ENCODE measurements around the gene OXER1. TPM values are rescaled to one million over a fixed set of nuclear protein-coding genes. Genes with fewer than 3 reads are reported as not detected.

The OXER1 gene
- total RNA-seq, 4 donors from 2014 or later, result 0.78 to 1.3 (median 0.98) TPM; not detected in 1

- H3K27me3 ChIP-seq, result no peaks in the 10 kb centered on the region
- TF ChIP-seq, protein P1, sequence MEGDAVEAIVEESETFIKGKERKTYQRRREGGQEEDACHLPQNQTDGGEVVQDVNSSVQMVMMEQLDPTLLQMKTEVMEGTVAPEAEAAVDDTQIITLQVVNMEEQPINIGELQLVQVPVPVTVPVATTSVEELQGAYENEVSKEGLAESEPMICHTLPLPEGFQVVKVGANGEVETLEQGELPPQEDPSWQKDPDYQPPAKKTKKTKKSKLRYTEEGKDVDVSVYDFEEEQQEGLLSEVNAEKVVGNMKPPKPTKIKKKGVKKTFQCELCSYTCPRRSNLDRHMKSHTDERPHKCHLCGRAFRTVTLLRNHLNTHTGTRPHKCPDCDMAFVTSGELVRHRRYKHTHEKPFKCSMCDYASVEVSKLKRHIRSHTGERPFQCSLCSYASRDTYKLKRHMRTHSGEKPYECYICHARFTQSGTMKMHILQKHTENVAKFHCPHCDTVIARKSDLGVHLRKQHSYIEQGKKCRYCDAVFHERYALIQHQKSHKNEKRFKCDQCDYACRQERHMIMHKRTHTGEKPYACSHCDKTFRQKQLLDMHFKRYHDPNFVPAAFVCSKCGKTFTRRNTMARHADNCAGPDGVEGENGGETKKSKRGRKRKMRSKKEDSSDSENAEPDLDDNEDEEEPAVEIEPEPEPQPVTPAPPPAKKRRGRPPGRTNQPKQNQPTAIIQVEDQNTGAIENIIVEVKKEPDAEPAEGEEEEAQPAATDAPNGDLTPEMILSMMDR (IDR thresholded peaks at IDR 0.05), result peak in 4 of 6 experiments; percentile 8 to 57 (median 36)
- no peak for TF ChIP-seq POLR2A (IDR thresholded peaks at IDR 0.05)
- intact Hi-C loops (cut with DNase I), result no loop called here
- peaks cover 0 to under 1% of the 10 kb centered on the region in 2 donors for H3K4me1 ChIP-seq
- WGBS, 2 donors, result 66 to 74% methylated on average over 13 to 17 of the region's 19 CpGs
- H3K9me3 ChIP-seq, result no peaks in the 10 kb centered on the region
- DNase-seq, result peak; percentile 35 to 46
- H3K27ac ChIP-seq, result no peak overlapping the region
- no peaks in the 10 kb centered on the region for H3K36me3 ChIP-seq
- H3K4me3 ChIP-seq (replicated peaks in 1 of 3), result no peak overlapping the region
Measured at GRCh38 chr2:42770288-42771131, 6.6 kb upstream of the OXER1 start.

DNA sequence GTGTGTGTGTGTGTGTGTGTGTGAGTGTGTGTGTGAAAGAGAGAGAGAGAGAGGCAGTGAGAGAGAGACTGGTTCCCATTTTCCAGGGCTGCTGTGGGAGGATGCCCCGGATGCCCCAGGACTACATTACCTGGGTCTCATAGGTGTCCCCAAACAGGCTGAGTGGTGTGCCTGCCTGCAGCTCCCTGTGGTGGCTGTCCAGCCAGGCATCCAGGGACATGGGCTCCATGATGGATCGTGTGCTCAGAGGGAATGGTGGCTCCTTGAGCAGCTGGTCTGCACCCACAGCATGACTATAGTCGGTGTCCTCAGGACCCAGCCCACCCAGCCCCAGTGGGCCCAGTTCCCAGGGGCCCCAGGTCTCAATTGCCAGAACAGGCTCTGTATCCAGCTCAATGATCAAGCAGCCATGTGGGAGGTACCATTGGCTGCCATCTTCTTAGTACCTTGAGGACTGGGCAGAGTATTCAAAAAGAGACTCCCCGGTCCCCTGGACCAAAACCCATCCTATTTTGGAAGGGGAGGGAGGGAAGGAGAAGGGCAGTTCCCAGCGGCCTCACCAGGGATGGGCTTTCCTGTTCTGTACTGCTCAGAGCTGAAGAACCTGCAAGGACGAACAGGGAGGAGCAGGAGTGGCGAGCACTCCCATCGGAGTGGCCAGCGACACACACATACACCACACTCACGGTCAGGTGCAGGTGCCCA is 5.8 kb upstream of the OXER1 start:
- Histone ChIP-seq H3K36me3 (no peaks in the 10 kb centered on the region), H3K9me3 (no peaks in the 10 kb centered on the region), H3K4me1 (no peaks in the 10 kb centered on the region), H3K4me3 (replicated peaks in 1 of 3) (no peak overlapping the region), H3K27me3 (no peaks in the 10 kb centered on the region), H3K27ac (no peak overlapping the region)
- WGBS, 2 donors, result 93 to 94% methylated on average over 9 to 10 of the region's 10 CpGs
- intact Hi-C loops (cut with DNase I), result no loop called here
- DNase-seq, result no peak
- no peak for TF ChIP-seq POLR2A (IDR thresholded peaks at IDR 0.05)
- TF ChIP-seq, protein P1 (IDR thresholded peaks at IDR 0.05), result no peak

DNA sequence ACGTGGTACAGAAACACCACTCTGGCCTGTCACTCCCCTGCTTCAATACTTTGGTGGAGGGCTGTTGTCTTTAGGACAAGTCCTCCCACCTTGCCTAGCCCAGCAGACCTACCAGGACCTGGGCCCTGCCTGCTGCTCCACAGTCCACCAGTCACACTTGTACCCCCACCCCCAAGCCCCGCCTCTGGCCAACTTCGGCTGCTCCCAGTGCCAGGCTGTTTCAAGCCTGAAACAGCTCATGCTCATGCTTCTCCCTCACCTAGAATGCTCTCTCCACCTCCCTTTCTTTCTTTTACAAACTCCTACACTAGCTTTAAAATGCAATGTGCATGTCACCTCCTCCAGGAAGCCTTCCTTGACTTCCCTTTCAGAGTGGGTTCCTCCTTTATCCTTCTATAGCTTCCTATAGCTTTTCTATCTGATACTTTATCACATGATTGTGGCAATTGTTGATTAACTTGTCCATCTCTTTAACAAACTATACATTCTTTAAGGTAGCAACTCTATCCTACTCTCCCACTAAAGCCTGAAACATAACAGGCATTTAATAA is 4.8 kb upstream of the OXER1 start:
- H3K4me1 ChIP-seq, result no peaks in the 10 kb centered on the region
- WGBS, 2 donors, result 54 to 69% methylated on average over 3 of the region's 3 CpGs
- H3K27me3 ChIP-seq, result no peaks in the 10 kb centered on the region
- peak; percentile 43 to 44 for DNase-seq
- intact Hi-C loops (cut with DNase I), result no loop called here
- no peak overlapping the region for H3K27ac ChIP-seq
- H3K36me3 ChIP-seq, result no peaks in the 10 kb centered on the region
- H3K4me3 ChIP-seq (replicated peaks in 1 of 3), result no peak overlapping the region
- TF ChIP-seq, protein P1 (IDR thresholded peaks at IDR 0.05), result no peak
- TF ChIP-seq POLR2A (IDR thresholded peaks at IDR 0.05), result no peak
- H3K9me3 ChIP-seq, result no peaks in the 10 kb centered on the region

DNA sequence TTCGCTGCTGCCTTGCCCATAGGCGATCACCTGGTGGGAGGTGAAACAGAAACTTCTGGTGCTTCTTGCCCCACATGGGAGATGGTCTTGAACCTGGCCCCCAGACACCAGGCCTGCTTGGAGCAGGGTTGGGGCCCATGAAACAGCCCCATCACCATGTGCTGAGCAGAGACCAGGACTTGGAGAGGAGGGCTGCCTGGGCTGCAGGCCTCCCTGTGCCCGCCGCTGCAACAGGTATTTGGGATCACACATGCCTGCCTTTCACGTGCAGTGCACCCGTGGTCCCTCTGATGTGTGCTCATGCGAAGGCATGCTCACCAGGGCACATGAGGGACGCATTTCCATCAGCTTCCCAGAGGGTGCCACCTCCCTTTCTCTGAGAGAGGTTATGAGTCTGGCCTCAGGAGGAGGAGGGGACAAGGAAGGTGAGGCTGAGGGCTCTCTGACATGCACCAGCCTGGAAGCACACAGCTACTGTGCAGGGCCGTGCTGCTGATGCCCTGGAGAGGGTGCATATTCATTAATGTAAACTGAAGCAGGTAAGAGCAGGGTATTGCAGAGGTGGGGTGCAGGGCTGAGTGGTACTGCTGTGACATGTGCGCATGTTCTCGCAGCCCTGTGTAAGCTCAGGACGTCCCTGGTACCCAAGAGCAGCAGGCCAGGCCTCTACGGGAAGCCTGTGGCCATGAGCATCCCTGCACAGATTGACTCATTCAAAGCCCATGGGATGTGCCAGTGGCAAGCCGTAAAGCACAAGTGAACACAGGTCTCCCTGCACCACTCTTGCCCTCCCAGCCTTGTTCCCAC is 4.2 kb upstream of the OXER1 start:
- no peaks in the 10 kb centered on the region for H3K4me1 ChIP-seq
- intact Hi-C loops (cut with DNase I), result no loop called here
- no peak overlapping the region for H3K27ac ChIP-seq
- no peak for TF ChIP-seq POLR2A (IDR thresholded peaks at IDR 0.05)
- TF ChIP-seq, protein P1 (IDR thresholded peaks at IDR 0.05), result no peak
- 86 to 87% methylated on average over 11 to 14 of the region's 14 CpGs for WGBS, 2 donors
- no peaks in the 10 kb centered on the region for H3K36me3 ChIP-seq
- no peaks in the 10 kb centered on the region for H3K9me3 ChIP-seq
- no peaks in the 10 kb centered on the region for H3K27me3 ChIP-seq
- DNase-seq, result no peak
- no peak overlapping the region for H3K4me3 ChIP-seq (replicated peaks in 1 of 3)

All from thyroid gland (tissue), 4 donors.